ENCODE data around the gene ST6GALNAC4.

Gene ST6GALNAC4, protein sequence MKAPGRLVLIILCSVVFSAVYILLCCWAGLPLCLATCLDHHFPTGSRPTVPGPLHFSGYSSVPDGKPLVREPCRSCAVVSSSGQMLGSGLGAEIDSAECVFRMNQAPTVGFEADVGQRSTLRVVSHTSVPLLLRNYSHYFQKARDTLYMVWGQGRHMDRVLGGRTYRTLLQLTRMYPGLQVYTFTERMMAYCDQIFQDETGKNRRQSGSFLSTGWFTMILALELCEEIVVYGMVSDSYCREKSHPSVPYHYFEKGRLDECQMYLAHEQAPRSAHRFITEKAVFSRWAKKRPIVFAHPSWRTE

DNA sequence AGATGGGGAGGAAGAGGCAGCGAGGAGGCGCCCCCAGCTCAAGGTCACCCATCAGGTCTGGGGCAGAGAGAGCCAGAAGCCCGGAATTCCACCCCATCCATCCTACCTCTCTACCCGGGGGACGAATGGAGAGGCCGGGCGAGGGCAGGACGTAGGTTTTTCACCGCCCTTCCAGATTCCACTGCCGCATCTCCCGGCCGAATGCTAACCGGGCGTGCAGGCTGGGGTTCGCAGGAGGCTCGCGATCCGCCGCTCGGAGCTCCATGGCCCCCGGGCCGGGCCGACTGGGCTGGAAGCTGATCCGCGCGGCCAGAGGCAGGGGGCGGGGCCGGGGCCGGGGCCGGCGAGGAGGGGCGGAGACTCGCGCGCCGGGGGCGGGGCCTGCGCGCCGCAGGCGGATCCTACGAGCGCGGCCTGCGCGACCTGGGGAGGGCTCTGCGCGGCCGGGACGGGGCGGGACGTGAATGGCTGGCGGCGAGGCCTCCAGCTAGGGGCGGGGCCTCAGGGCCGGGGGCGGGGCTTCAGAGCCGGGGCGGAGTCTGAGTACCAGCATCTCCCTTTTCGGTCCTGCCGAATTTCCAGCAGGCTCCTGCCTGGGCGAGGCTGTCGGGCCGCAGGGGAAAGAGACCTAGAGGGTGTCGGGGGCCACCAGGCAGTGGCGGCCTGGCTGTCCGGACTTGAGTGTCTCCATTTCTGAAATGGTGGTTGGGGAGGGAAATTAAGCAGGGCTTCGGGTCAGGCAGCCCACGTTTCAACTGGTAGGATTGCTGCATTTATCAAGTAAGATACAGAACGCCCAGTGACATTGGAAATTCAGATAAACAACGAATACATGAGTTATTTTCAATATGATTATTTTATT is at the start of gene ST6GALNAC4:
TSS of gene ST6GALNAC4 (minus strand) at position 322 of the 862 bp plus-strand sequence. CDS start 622 bp downstream, outside the sequence.
- DNase-seq (ENCODE audit: low read depth, low spot score) = peak; percentile 85

DNA sequence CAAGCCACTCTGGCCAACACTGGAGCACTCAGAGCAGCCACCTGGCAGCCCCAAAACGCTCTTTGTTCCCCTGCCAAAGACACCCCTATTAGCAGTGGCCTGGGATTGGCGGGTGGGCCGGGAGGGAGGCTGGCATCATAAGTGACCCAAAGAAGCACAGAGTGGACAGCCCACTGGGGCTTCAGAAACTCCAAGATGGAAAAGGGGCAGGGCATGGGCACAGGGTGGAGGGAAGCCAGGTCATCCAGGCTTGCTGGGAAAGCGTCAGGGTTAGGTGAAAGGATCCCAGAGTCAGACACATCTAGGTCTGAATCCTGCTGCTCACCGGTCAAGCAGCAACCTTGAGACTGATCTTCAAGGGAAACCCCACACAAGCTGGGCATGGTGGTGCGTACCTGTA is 49.1 kb upstream of the ST6GALNAC4 start:
- no peak for DNase-seq (ENCODE audit: low read depth, low spot score)

DNA sequence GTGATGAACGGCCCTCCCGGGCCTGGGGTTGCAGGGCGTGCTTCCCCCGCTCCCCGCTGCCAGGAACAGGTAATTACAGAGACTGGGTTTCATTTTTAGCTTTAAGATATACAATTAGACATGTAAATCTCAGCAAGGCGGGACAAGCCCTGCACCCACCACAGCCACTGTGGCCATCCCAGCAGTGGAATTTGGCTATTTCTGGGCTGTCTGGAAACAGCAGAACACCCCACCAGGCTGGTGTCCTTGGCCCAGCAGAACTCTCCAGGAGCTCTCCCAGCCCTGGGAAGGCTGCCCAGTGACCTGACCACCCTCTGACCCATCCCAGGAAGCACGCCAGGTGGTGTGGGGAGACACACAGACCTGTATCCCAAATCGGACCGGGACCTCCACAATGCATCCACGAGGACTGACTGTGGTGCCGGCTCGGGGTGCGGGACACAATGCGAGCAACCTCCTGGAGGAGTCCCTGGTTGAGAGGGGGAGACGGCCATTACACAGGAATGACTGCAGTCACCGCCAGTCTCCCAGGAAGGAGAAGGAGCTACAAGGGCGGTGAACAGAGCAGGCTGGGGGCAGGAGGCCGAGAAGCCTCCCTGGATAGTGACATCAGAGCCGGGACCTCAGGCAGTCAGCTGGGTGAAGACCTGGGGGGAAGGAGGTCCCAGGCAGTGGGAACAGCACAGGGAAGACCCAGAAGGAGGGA is 46.7 kb upstream of the ST6GALNAC4 start:
- no peak for DNase-seq (ENCODE audit: low read depth, low spot score)

DNA sequence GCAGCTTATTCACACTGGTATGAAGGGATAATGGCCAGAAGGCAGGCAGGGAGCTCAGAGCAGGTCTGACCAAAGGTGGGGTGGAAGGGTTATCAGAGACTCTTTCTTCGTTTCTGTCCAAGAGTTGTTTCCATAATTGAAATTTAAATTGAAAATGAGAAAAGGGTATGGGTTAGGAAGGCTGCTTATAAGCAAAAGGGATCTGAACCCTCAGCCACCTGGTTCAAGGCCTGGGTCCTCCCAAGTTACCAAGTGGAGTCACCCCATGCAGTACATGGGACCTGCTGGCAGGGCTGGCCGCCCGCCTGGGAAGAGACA is 46.2 kb upstream of the ST6GALNAC4 start:
- DNase-seq (ENCODE audit: low read depth, low spot score) = no peak

DNA sequence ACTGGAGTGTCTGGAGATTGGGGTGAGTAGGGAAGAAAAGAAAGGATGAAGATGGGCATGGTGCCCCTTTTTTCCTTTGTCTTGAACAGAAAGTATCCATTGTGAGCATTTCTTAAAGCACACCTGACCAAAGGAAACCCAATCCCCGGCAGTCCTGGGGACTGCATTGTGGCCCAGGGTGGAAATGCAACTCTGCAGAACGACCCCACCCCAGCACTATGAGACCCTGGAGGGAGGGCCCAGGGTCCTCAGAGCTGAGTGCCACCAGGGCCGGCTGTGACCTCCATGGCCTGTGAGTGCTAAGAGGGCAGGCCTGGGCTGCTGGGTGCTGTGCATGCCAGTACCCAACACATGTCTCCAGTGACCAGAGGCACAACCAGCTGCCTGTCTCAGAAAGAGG is 45.4 kb upstream of the ST6GALNAC4 start:
- DNase-seq (ENCODE audit: low read depth, low spot score) = no peak

DNA sequence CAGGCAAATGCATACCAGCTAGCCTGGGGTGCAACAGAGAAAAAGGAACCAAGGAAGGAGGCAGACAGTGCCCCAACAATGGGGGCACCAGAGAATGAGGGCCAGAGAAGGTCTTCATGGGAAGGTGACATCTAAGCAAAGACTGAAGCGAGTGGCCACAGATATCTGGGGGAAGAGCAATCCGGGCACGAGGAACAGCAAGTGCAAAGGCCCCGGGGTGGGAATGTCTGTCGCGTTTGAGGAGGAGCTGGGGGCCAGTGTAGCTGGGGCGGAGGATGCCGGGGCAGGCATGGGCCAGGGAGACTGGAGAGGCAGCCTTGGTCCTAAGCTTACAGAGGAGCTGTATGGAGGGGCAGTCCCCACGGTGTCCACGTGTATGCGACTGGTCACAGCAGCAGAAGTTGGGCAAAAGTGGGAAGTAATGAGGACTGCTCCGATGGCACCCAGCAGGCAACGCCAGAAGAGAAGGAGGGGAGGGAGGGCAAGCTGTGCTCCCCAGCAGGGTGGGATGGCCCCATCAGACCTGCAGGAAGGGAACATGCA is 44.8 kb upstream of the ST6GALNAC4 start:
- DNase-seq (ENCODE audit: low read depth, low spot score) = no peak

DNA sequence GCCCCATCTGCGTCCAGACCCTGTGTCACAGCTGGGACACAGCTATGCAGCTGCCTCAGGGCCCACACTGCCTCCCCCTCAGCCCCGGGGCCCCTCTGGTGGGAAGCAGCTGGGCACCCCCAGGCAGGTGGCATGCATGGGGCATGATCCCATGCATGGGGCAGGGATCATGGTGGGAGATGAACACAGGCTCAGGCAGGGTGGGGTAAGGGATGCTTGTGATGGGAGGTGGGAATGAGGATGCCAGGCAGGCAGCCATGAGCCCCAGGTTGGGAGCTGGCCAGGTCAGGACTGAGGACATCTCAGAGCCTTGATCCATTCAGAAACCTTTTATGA is 44.3 kb upstream of the ST6GALNAC4 start:
- no peak for DNase-seq (ENCODE audit: low read depth, low spot score)

DNA sequence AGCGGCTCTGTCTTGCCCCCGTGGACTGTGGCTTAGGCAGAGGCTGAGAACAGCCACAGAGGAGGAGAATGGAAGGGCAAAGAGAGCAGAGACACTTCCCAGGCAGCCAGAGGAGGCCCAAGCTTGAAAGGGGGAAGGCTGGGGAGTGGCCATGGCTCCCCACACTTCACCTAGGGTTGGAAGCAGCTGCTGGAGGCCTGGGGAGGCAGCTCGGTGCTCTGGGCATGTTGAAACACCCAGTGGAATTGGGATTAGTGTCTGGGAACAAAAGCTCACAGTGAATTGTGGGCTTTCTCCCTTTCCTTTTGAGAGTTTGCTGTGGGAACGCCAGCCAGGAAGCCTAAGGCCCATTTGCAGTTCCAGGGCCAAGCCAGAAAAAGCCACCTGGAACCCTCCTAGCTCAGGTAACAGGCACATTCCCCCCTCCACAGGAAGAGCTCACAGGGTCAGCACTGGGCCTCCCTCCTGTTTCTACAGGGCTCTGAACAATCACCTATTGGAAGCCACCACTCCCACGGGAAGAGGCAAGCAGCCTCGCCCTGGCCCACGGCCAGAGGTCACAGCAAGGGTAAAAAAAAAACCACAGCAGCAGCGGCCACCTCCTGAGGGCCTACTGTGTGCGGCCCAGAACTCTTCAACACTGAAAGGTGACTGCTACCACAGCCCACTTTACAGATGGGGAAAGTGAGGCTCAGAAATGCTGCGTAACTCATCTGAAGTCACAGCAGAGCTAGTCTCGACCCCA is 43.7 kb upstream of the ST6GALNAC4 start:
- no peak for DNase-seq (ENCODE audit: low read depth, low spot score)

DNA sequence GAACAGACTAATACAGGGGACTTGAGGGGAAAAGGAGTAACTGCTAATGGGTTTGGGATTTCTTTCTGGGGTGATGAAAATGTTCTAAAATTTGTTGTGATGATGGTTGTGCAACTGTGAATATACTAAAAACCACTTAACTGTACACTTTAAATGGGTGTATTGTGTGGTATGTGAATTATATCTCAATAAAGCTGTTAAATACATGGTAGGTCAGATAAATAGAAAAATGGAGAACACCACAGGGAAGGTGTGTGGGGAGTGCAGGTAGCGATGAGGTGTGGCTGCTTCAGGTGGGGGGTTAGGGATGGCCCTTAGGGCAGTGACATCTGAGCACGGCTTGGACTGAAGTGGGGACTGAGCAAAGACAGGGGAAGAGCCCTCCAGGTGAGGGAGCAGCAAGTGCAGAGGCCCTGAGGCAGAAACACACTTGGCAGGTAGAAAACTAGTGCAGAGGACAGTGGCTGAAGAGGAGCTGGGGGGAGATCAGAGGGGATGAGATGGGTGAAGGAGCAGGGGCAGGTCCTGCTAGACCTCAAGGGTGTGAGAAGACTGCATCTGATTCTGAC is 43.1 kb upstream of the ST6GALNAC4 start:
- DNase-seq (ENCODE audit: low read depth, low spot score) = no peak

DNA sequence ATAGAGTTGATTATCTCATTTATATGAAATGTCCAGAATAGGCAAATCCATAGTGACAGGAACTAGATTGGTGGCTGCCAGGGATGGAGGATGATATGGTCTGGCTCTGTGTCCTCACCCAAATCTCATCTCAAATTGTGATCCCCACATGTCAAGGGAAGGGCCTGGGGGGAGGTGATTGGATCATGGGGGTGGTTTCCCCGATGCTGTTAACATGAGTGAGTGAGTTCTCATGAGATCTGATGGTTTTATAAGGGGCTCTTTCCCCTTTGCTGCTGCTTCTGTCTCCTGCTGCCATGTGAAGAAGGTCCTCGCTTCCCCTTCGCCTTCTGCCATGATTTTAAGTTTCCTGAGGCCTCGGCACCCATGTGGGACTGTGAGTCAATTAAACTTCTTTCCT is 42.6 kb upstream of the ST6GALNAC4 start:
- no peak for DNase-seq (ENCODE audit: low read depth, low spot score)

DNA sequence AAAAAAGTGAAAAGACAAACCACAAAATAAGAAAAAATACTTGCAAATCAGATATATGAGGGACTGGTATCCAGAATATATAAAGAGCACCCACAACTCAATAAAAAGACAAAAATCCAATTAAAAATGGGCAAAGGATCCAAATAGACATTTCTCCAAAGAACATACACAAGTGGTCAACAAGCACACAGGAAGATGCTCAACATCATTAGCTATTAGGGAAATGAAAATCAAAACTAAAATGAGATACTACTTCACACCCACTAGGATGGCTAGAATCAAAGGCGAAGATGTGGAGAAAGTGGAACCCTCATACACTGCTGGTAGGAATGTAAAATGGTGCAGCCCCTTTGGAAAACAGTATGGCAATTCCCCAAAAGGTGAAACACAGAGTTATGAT is 41.9 kb upstream of the ST6GALNAC4 start:
- no peak for DNase-seq (ENCODE audit: low read depth, low spot score)

DNA sequence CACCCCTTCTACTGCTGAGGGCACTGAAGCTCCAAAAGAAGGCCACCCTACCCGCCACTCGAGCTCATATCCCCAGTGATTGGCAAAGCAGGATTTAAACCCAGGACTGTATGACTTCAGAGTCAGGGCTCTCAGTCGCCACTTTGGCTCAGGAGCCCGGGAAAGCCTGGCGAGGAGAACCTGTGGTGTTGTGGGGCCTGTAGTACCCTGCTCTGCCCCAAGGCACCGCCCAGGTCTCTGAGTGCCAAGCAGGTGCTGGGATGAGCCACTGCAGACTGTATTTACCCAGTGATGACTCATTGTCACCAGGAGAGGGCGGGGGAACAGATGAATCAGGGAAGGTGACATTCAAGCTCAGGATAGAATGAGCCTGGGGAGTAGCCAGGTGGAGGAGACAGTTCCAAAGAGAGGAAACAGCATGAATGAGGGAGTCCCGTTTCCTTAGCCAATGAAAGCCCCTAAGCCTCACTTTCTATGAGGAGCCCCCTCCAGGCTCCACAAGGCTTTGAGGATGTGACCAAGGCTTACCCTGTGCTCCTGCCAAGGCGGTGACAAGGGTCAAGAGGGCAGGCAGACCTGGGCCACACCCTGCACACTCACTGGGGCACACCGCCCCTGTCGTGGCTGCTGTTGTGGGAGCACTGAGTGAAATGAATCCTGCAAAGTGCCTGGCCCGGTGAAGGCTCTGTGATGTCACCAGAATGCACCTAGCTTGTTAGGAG is 38.6 kb upstream of the ST6GALNAC4 start:
- peak; percentile 71 for DNase-seq (ENCODE audit: low read depth, low spot score)

DNA sequence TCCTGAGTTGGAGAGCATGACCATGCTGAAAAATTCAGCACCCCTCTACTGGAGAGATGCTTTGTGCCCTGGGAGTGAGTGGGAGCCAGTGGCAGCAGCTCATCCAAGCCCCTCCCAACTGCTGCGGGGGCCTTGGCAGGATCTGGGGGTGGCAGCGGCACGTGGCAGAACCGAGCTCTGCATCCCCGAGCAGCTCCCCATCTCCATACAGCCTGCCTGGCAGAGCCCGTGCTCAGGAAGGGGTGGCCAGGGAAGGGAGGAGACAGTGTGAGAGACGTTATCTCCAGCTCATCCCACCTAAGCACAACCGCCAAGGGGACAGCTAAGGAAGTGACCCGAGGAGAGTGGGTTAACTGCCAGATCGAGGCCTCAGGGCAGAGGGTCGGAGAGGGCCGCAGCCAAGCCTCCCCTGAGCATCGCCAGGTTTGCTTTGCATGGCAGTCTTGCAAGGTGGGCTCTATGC is 38.0 kb upstream of the ST6GALNAC4 start:
- no peak for DNase-seq (ENCODE audit: low read depth, low spot score)

DNA sequence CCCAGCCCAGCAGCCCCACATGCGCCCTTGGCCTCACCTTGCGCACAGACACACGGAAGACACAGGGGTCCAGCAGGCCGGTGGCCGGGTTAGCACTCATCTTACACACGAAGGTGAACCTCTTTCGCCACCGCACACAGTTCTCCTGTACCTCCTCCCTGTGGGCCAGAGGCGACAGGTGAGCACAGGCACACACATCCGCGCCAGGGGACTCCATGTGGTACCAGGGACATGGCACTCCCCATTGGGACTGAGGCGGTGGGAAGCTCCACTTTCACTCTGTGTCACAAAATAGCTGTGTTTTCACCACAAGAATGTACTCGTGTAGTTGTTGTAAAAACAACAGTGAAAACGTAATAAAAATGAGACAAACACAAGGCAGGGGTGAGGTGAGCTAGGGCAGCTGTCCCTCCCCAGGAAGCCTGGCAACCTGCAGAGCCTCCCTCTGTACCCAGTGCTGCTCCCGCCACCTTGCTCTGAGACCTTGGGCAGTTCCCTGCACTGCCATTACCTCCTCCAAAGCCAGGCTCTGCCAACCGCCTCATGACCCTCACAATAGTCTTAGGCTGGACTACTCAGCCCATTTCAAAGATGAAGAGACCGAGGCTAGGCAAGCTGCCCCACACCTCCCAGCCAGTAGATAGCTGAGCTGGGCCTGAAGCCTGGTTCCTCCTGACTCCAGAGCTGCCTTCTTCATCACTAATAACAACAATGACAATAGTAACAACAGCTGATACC is 37.1 kb upstream of the ST6GALNAC4 start:
- no peak for DNase-seq (ENCODE audit: low read depth, low spot score)

DNA sequence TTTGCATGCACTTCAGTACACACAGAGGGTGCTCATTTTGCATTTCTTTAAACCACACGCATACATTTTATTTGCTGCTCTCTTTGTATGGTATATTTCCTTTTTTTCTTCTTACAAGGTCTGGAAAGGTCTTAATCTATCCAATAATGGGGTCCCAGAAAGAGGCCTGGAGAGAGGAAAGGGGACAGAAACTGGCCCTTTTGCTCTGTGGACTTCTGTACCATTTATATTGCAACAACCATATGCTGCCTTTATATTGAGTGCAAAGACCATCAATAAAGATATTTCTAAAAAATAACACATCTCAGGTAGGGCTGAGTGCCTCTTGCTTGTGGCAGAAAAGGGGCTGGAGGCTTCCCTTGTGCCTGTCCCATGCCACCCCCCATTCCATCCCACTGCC is 36.3 kb upstream of the ST6GALNAC4 start:
- DNase-seq (ENCODE audit: low read depth, low spot score) = no peak

DNA sequence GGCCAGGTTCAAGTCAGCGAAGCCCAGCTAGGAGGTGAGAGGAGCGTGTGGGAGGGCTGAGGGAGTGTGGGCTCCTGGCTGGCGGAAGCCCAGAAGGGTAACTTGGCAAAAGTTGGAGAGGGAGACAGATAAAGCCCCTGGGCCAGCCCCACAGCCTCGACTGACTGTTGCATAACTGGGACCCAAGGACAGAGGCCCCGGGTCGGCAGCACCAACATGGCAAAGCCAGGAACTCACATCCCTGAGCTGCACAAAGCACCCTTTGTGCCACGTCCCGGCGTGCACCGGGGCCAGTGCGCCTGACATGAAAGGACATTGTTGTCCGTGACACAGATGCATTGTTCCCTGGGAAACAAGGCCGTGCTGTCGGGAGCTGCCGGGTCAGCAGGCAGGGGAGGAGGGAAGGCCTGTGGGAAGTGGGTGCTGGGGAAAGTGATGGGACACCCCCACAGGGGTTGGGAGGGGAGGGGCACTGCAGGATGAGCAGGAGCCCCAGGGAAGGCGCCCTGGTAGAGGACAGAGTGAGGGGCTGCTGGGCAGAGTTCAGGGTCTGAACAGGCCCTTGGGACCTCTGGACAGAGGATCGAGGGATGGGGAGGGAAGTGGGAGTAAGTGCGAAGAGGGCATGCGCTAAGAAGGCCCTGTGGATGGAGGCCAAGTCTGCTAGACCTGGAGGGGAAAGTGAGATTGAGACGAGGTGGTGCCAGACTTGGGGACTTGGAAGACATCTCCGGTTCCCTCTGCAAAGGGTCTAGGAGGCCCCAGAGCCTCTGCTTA is 33.9 kb upstream of the ST6GALNAC4 start:
- no peak for DNase-seq (ENCODE audit: low read depth, low spot score)

DNA sequence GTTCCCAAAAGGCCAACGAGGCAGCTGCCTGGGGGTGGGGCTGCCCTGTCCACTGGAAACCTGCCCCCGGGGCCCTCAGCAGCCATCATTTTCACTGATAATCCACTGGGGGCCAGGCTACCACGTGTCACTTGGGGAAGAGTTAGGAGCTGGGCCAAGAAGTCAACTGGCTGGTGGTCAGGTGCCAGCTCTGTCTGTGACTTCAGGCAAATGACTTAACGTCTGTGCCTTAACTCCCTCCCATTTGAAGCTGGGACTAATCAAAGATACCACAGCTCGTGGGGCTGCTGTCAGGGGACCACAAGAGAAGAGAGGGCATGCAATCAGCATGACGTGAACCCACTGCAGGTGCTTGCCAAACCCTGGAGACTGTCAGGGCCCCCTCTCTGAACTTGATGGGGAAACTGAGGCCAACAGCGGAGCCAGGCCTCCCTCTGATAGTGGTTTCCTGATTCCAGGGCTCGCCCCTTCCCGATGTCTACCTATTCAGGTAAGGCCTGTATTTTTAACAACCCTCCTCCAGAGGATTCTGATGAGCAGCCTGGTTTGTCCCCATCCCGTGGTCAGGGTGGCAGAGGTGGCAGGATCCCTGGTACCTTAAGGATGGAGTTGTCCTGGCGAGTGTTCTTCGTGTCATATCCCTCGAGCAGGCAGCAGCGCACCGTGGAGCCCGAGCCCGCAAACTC is 33.1 kb upstream of the ST6GALNAC4 start:
- no peak for DNase-seq (ENCODE audit: low read depth, low spot score)

Measured in activated CD4-positive, CD25-positive, alpha-beta regulatory T cell treated with anti-CD3 and anti-CD28 coated beads, Interleukin-2, amount 50 U/mL, for 16 hours (primary cell).